Measurements from ENCODE around the gene C4orf51. TPM values are rescaled to one million over a fixed set of nuclear protein-coding genes. Genes with fewer than 3 reads are reported as not detected.

Gene C4orf51
- total RNA-seq, 1 donor from 2014 or later: not detected

GRCh38 chr4:145735827-145736226 lies 55.9 kb downstream of the C4orf51 start:
- no peak overlapping the region for H3K27ac Mint-ChIP-seq
- DNase-seq (ENCODE audit: low spot score): no peak
- peaks cover 4% of the 10 kb centered on the region for H3K27me3 Mint-ChIP-seq (ENCODE audit: insufficient read depth)
- H3K9me3 Mint-ChIP-seq: no peaks in the 10 kb centered on the region
- no peak overlapping the region for H3K4me3 Mint-ChIP-seq
- H3K4me1 Mint-ChIP-seq (ENCODE audit: low read depth): peaks cover 10% of the 10 kb centered on the region
- intact Hi-C loops (cut with micrococcal nuclease): loop anchor here (10.0 kb wide), 1 partner anchor 251 kb away; the partner anchor contains the start of gene SMAD1
- no peaks in the 10 kb centered on the region for H3K36me3 Mint-ChIP-seq (ENCODE audit: low read depth)

DNA sequence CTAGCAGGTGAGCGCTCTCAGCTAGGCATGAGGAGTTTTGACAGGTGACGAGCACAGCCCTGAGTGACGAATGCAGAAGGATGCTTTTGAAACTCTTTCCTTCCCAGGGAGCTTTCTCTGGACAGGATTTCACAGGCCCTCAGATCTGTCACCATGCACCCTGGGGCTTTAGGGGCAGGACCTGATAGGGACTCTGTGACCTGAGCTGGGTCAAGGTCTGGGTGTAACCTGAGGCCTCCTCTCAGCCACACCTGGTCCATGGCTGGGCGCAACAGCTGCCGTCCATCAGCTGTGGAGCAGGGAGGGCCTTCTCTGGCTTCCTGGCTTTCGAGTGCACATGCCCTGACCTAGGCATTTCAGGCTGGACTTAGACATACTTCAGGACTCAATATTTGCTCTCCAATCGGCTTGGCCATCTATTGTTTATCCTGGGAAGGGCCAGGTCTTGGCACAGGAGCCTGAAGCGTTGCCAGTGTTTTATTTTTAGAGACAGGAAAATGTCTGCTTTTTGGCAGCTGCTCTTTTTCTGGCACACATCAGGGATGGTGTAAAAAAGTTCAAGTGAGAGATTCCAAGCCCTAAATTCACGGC lies 56.4 kb downstream of the C4orf51 start:
- Mint-ChIP-seq H3K27ac (no peak overlapping the region), H3K36me3 (ENCODE audit: low read depth) (no peaks in the 10 kb centered on the region), H3K4me3 (no peak overlapping the region), H3K27me3 (ENCODE audit: insufficient read depth) (peaks cover 4% of the 10 kb centered on the region), H3K9me3 (no peaks in the 10 kb centered on the region), H3K4me1 (ENCODE audit: low read depth) (peaks cover 10% of the 10 kb centered on the region)
- intact Hi-C loops (cut with micrococcal nuclease): loop anchor here (10.0 kb wide), 1 partner anchor 252 kb away; the partner anchor contains the start of gene SMAD1
- no peak for DNase-seq (ENCODE audit: low spot score)

DNA sequence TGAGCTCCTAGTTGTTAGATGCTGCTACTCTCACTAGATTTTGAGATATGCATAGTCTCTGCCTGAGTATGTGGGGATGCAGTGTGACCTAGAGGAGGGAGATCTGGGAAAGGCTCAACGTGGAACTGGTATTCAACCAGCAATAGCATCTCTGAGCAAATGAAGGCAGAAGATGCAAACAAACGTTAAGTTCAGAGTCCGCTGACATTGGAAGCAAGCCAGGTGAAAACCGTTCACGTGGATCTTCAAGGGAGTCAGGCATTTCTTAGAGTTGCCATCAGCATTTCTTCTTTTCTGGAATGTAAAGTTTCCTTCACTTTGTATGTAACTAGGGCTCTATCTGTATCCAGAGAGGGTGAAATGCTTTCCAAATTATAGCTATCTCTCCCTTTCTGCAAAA lies 59.9 kb downstream of the C4orf51 start:
- H3K4me1 Mint-ChIP-seq (ENCODE audit: low read depth): no peaks in the 10 kb centered on the region
- no peak overlapping the region for H3K4me3 Mint-ChIP-seq
- H3K9me3 Mint-ChIP-seq: no peaks in the 10 kb centered on the region
- no peak for DNase-seq (ENCODE audit: low spot score)
- H3K27ac Mint-ChIP-seq: no peak overlapping the region
- H3K36me3 Mint-ChIP-seq (ENCODE audit: low read depth): no peaks in the 10 kb centered on the region
- intact Hi-C loops (cut with micrococcal nuclease): loop anchor here (10.0 kb wide), 1 partner anchor 255 kb away; the partner anchor contains the start of gene SMAD1
- peaks cover 11% of the 10 kb centered on the region for H3K27me3 Mint-ChIP-seq (ENCODE audit: insufficient read depth)

GRCh38 chr4:145740806-145741205 lies 60.9 kb downstream of the C4orf51 start:
- H3K36me3 Mint-ChIP-seq (ENCODE audit: low read depth): no peaks in the 10 kb centered on the region
- peaks cover 11% of the 10 kb centered on the region for H3K27me3 Mint-ChIP-seq (ENCODE audit: insufficient read depth)
- intact Hi-C loops (cut with micrococcal nuclease): no loop called here
- H3K4me1 Mint-ChIP-seq (ENCODE audit: low read depth): no peaks in the 10 kb centered on the region
- no peak for DNase-seq (ENCODE audit: low spot score)
- no peak overlapping the region for H3K27ac Mint-ChIP-seq
- H3K4me3 Mint-ChIP-seq: no peak overlapping the region
- H3K9me3 Mint-ChIP-seq: peaks cover 6% of the 10 kb centered on the region

DNA sequence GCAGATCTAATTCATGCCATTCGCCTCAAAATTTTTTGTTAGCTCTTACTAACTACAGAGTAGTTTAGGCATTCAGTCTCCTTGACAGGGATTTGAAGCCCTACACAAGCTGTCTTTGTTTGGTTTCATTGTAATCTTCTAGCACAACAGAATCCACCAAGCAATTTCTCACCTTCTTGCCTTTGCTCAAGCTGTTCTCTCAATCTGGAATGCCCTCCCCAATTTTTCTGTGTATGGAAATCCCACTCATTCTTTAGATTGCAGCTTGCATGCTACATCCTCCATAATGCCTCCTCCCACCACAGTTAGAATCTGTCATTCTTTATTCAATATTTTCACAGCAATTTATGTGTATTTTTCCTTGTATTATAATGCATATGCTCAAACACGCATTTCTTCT lies 63.7 kb downstream of the C4orf51 start:
- no peak for DNase-seq (ENCODE audit: low spot score)
- intact Hi-C loops (cut with micrococcal nuclease): no loop called here
- Mint-ChIP-seq H3K4me1 (ENCODE audit: low read depth) (no peaks in the 10 kb centered on the region), H3K36me3 (ENCODE audit: low read depth) (no peaks in the 10 kb centered on the region), H3K27ac (no peak overlapping the region), H3K9me3 (peaks cover 24% of the 10 kb centered on the region), H3K27me3 (ENCODE audit: insufficient read depth) (peaks cover 34% of the 10 kb centered on the region), H3K4me3 (no peak overlapping the region)

DNA sequence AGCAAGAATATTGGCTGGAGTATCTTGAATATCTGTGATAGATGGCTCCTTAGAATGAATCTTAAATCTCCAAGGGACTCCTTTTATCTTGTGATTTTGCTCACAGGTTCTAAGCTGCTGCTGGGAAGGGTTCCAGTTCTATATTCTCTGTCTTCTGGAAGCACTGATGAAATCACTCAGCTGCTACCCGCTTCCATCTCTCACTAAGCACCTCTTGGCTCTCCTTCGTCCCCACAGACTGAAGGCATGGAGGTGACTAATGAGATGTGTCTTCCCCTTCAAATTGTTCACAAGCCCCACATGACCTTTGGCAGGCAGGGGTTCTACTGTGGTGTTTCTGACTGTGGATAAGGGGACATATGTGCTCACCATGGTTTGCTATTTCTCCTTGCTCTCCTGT lies 75.9 kb downstream of the C4orf51 start:
- intact Hi-C loops (cut with micrococcal nuclease): no loop called here
- H3K27me3 Mint-ChIP-seq (ENCODE audit: insufficient read depth): no peaks in the 10 kb centered on the region
- H3K27ac Mint-ChIP-seq: peak overlapping the region; percentile 45
- no peak overlapping the region for H3K4me3 Mint-ChIP-seq
- peaks cover 38% of the 10 kb centered on the region for H3K4me1 Mint-ChIP-seq (ENCODE audit: low read depth)
- no peak for DNase-seq (ENCODE audit: low spot score)
- H3K9me3 Mint-ChIP-seq: peaks cover 6% of the 10 kb centered on the region
- peaks cover 34% of the 10 kb centered on the region for H3K36me3 Mint-ChIP-seq (ENCODE audit: low read depth)

GRCh38 chr4:145756244-145756643 lies 76.3 kb downstream of the C4orf51 start:
- intact Hi-C loops (cut with micrococcal nuclease): no loop called here
- Mint-ChIP-seq H3K36me3 (ENCODE audit: low read depth) (peaks cover 37% of the 10 kb centered on the region), H3K9me3 (peaks cover 6% of the 10 kb centered on the region), H3K27me3 (ENCODE audit: insufficient read depth) (no peaks in the 10 kb centered on the region), H3K4me1 (ENCODE audit: low read depth) (peaks cover 39% of the 10 kb centered on the region), H3K27ac (peak overlapping the region; percentile 45), H3K4me3 (no peak overlapping the region)
- DNase-seq (ENCODE audit: low spot score): no peak

DNA sequence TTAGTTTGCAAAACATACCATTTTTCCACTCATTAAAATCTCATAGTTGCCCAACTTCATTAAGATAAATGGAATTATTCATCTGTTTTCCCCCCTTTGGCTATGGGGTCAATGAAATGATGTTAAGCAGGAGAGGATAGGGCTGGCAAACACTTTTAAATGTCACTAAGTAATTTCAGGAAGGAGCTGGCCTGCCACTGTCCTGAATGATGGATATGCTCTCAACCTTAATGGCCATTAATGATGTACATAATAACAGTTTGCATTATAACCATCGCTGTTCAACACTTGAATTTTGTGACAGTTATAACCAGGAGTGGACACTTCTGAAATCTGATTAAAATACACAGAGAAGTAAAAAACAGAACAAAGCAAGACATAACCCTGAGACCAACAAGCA lies 77.2 kb downstream of the C4orf51 start:
- Mint-ChIP-seq H3K27ac (no peak overlapping the region), H3K9me3 (peaks cover under 1% of the 10 kb centered on the region), H3K27me3 (ENCODE audit: insufficient read depth) (no peaks in the 10 kb centered on the region), H3K4me1 (ENCODE audit: low read depth) (peaks cover 39% of the 10 kb centered on the region), H3K4me3 (no peak overlapping the region), H3K36me3 (ENCODE audit: low read depth) (peaks cover 42% of the 10 kb centered on the region)
- DNase-seq (ENCODE audit: low spot score): no peak
- intact Hi-C loops (cut with micrococcal nuclease): no loop called here

GRCh38 chr4:145760176-145760575 lies 80.2 kb downstream of the C4orf51 start:
- Mint-ChIP-seq H3K9me3 (no peaks in the 10 kb centered on the region), H3K27me3 (ENCODE audit: insufficient read depth) (no peaks in the 10 kb centered on the region), H3K27ac (peak overlapping the region; percentile 72), H3K4me1 (ENCODE audit: low read depth) (peaks cover 39% of the 10 kb centered on the region), H3K4me3 (no peak overlapping the region), H3K36me3 (ENCODE audit: low read depth) (peaks cover 59% of the 10 kb centered on the region)
- intact Hi-C loops (cut with micrococcal nuclease): no loop called here
- DNase-seq (ENCODE audit: low spot score): no peak

- peaks cover under 1% of the 10 kb centered on the region for H3K9me3 Mint-ChIP-seq
- intact Hi-C loops (cut with micrococcal nuclease): no loop called here
- no peaks in the 10 kb centered on the region for H3K27me3 Mint-ChIP-seq (ENCODE audit: insufficient read depth)
- H3K4me3 Mint-ChIP-seq: no peak overlapping the region
- H3K36me3 Mint-ChIP-seq (ENCODE audit: low read depth): peaks cover 68% of the 10 kb centered on the region
- peak overlapping the region; percentile 72 for H3K27ac Mint-ChIP-seq
- no peak for DNase-seq (ENCODE audit: low spot score)
- peaks cover 38% of the 10 kb centered on the region for H3K4me1 Mint-ChIP-seq (ENCODE audit: low read depth)
Observed at GRCh38 chr4:145760961-145761929, 81.3 kb downstream of the C4orf51 start.

DNA sequence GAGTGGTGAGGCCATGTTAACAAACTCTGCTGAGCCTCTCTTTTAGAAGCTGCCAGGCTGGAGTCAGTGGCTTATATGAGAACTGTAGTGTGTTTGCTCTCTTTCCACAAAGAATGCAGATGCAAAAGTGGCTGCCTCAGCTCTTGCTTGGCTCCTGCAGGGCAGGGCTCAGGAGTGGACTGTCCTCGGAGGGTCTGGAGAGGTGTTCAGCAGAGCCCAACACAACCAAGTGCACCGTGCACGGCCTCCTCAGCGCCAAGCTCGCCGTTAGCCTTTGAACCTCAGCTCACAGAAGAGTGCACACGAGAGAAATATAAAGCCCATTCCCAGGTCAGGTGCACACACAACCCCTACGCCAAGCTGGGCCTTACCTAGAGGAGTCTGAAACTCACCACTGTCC lies 82.8 kb downstream of the C4orf51 start:
- intact Hi-C loops (cut with micrococcal nuclease): no loop called here
- H3K27me3 Mint-ChIP-seq (ENCODE audit: insufficient read depth): no peaks in the 10 kb centered on the region
- H3K36me3 Mint-ChIP-seq (ENCODE audit: low read depth): peaks cover 76% of the 10 kb centered on the region
- no peak overlapping the region for H3K27ac Mint-ChIP-seq
- no peak for DNase-seq (ENCODE audit: low spot score)
- peaks cover 13% of the 10 kb centered on the region for H3K9me3 Mint-ChIP-seq
- no peak overlapping the region for H3K4me3 Mint-ChIP-seq
- H3K4me1 Mint-ChIP-seq (ENCODE audit: low read depth): peaks cover 38% of the 10 kb centered on the region

DNA sequence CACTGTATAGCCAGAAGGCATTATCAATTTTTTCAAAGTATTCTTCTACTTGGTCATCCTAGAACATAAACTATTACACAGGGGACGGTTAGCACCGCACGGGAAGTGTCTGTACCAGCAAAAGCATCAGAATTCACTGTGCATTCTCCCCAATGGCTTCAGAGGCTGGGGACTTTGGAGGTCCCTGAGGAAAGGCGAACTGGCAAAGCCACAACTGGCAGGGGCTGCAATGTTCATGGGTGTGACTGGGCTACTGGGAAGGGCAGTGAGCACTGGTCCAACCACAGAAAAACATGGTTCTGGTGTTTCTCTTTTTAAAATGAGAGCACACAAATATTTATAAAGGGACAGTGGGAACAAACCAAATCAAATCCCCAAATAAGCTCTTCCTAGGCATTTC lies 83.5 kb downstream of the C4orf51 start:
- Mint-ChIP-seq H3K27ac (peak overlapping the region; percentile 1), H3K4me3 (no peak overlapping the region), H3K9me3 (peaks cover 17% of the 10 kb centered on the region), H3K27me3 (ENCODE audit: insufficient read depth) (no peaks in the 10 kb centered on the region), H3K36me3 (ENCODE audit: low read depth) (peaks cover 75% of the 10 kb centered on the region), H3K4me1 (ENCODE audit: low read depth) (peaks cover 35% of the 10 kb centered on the region)
- DNase-seq (ENCODE audit: low spot score): no peak
- intact Hi-C loops (cut with micrococcal nuclease): no loop called here

GRCh38 chr4:145766273-145766672 lies 86.3 kb downstream of the C4orf51 start:
- Mint-ChIP-seq H3K4me1 (ENCODE audit: low read depth) (peaks cover 24% of the 10 kb centered on the region), H3K27me3 (ENCODE audit: insufficient read depth) (no peaks in the 10 kb centered on the region), H3K27ac (peak overlapping the region; percentile 80), H3K4me3 (no peak overlapping the region), H3K36me3 (ENCODE audit: low read depth) (peaks cover 54% of the 10 kb centered on the region), H3K9me3 (peaks cover 18% of the 10 kb centered on the region)
- no peak for DNase-seq (ENCODE audit: low spot score)
- intact Hi-C loops (cut with micrococcal nuclease): loop anchor here (5.0 kb wide), 2 partner anchors 61 to 144 kb away; no protein-coding TSS in a partner anchor
